IPS-NIHi11 (cell line): ENCODE data around the gene CXCL12.
A peak's percentile ranks its signal among the peaks of the same experiment; 100 is the strongest.

Experiments
- DNase-seq: peaks from one replicate; pipeline ENCODE4 v3.0.0; 2012; ENCODE audit warnings: mixed read lengths, low spot score

The CXCL12 gene

GRCh38 chr10:44362866-44363711 is 21.8 kb downstream of the CXCL12 start:
- peak; percentile 45 for DNase-seq

- DNase-seq, result no peak
Observed at GRCh38 chr10:44361109-44361508, 23.8 kb downstream of the CXCL12 start.

GRCh38 chr10:44358080-44358771 is 26.7 kb downstream of the CXCL12 start:
- DNase-seq, result no peak

- DNase-seq, result no peak
Observed at GRCh38 chr10:44357023-44357540, 27.8 kb downstream of the CXCL12 start.

- no peak for DNase-seq
Observed at GRCh38 chr10:44356139-44357022, 28.5 kb downstream of the CXCL12 start.

- no peak for DNase-seq
Observed at GRCh38 chr10:44355630-44356029, 29.3 kb downstream of the CXCL12 start.

GRCh38 chr10:44354771-44355170 is 30.1 kb downstream of the CXCL12 start:
- no peak for DNase-seq

GRCh38 chr10:44353721-44354120 is 31.2 kb downstream of the CXCL12 start:
- DNase-seq, result no peak

GRCh38 chr10:44353128-44353390 is 31.8 kb downstream of the CXCL12 start:
- DNase-seq, result no peak

GRCh38 chr10:44352316-44353127 is 32.4 kb downstream of the CXCL12 start:
- DNase-seq, result no peak

GRCh38 chr10:44348496-44348895 is 36.4 kb downstream of the CXCL12 start:
- no peak for DNase-seq

GRCh38 chr10:44347609-44348400 is 37.1 kb downstream of the CXCL12 start:
- DNase-seq, result no peak

GRCh38 chr10:44344727-44345126 is 40.2 kb downstream of the CXCL12 start:
- DNase-seq, result no peak

GRCh38 chr10:44343843-44344242 is 41.1 kb downstream of the CXCL12 start:
- no peak for DNase-seq

- DNase-seq, result no peak
Observed at GRCh38 chr10:44341886-44342285, 43.0 kb downstream of the CXCL12 start.

- no peak for DNase-seq
Observed at GRCh38 chr10:44340557-44340956, 44.3 kb downstream of the CXCL12 start.

- no peak for DNase-seq
Observed at GRCh38 chr10:44339218-44339617, 45.7 kb downstream of the CXCL12 start.

GRCh38 chr10:44337081-44337480 is 47.8 kb downstream of the CXCL12 start:
- DNase-seq, result no peak

GRCh38 chr10:44335330-44336021 is 49.4 kb downstream of the CXCL12 start:
- no peak for DNase-seq

GRCh38 chr10:44334621-44335184 is 50.2 kb downstream of the CXCL12 start:
- DNase-seq, result no peak
